ENCODE measurements around the gene CFAP100.

CFAP100 gene

DNA sequence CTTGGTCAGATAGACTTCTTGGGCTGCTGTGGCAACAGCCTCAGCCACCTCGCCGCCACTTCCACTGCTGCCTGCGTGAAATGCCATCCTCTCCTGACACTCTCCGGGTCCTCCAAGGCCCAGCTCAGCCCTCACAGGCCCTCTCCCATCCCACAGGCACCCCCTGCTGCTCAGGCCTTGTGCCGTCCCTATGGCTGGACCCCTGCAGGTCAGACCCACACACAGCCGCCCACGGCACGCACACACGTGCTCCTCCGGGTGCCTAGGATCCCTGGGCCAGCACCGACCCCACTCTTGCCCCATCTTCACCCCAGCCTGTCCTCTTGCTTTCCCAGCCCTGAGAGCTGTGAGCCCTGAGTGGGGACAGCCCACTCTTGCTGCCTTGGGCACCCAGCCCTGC is 19.7 kb downstream of the CFAP100 start:
- TF ChIP-seq GATA2 (IDR thresholded peaks at IDR 0.05; ENCODE audit: low read depth, low read length) (no peak), GATA3 (IDR thresholded peaks at IDR 0.05; ENCODE audit: low read depth, low read length) (no peak)

DNA sequence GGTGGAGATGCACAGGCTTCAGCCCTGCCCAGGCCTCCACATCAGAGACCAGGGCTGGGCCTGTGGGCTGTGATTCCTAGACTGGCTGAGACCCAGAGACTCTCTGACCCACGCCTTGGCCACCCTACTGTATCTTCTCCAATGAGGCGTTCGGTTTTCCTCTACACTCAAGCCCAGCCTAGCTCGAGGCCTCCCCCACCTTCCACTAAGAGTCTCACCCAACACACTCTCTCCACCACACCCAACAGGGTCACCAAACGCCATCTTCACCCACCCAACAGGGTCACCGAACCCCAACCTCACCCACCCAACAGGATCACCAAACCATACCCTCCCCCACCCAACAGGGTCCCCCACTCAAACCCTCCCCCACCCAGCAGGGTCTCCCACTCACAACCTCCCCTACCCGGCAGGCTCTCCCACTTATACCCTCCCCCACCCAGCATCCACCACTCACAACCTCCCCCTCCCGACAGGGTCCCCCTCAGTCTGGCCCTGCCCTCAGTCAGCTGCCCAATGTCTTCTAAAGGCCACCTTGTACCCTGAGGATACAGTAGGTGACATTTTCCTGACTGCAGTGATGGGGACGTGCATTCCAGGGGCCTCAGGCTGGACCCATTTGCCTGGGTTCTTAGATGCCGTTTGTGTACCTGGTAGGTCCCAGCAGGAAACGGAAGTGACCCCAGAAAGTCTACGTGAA is 20.4 kb downstream of the CFAP100 start:
- TF ChIP-seq GATA2 (IDR thresholded peaks at IDR 0.05; ENCODE audit: low read depth, low read length) (no peak), GATA3 (IDR thresholded peaks at IDR 0.05; ENCODE audit: low read depth, low read length) (no peak)

DNA sequence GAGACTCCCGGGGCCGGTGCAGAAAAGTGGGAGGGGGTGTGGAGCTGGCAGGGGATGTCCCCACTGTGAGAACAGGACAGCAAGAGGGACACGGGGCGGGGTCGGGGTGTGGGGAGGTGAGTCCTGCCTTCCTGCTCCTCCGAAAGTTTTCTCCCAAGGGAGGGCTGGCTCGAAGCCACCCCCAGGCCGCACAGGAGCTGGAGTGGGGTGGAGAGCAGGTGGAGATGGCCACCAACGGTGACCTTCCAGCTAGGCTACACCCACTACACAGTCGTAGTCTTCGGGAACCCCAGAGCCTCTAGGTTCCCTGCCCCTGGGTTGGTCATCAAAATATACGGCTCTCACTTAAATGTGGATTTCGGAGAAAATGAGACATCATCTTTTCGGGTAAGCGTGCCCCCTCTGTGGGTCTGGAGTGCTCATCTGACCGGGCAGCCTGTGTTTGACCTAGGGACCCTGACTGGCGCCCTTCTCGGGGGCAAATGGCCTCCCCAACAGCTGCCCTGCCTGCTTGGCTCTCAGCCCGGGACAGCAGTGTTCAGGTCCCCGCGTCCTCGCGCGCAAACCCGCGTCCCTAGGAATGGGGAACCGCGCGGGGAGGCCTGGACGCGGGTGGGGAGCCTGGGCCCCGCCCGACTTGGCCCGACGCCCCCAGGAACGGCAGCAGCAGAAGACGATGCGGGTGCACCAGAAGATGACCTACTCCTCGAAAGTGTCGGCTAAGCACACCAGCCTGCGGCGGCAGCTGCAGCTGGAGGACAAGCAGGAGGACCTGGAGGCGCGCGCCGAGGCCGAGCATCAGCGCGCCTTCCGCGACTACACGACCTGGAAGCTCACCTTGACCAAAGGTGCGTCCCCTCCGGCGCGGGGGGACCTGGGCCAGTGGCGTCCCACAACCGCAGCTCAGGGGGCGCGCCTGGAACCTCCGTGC is 21.2 kb downstream of the CFAP100 start:
- TF ChIP-seq GATA2 (IDR thresholded peaks at IDR 0.05; ENCODE audit: low read depth, low read length) (no peak), GATA3 (IDR thresholded peaks at IDR 0.05; ENCODE audit: low read depth, low read length) (no peak)

DNA sequence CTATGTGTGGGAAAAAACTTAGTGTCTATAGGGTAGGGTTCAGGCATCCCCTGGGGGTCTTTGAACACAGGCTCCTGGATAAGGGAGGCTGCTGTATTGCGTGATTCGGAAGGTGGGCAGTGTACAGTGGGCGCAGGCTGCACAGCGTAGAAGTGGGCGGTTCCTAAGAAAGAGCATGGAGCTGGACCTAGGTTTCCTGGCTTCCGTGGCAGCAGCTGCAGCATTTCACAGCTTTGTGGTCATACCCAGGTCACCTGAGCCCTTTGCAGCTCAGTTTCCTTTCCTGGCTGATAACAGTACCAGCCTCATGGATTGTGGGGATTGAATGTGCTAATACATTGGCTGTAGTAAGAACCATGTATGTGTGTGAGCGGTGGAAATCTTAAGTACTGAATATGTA is 22.2 kb downstream of the CFAP100 start:
- TF ChIP-seq GATA2 (IDR thresholded peaks at IDR 0.05; ENCODE audit: low read depth, low read length) = no peak
- TF ChIP-seq GATA3 (IDR thresholded peaks at IDR 0.05; ENCODE audit: low read depth, low read length) = no peak

DNA sequence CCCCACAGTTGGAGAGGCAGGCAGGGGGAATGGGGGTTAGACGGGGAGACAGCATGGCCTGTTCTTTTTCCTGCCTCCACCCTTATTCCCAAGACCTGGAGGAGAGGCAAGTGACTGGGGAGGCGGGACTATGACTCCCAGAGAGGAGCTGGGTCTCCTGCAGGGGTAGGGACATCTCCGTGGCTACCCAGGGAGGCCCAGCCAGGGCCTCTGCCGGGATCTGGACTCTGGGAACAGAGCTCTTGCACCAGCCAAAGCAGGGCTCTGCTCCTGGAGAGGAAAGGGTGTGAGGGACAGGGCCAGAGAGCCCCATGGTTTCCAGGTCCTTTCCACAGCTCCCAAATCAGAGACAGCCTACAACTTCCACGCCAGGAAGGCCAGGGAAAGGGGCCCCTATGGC is 22.8 kb downstream of the CFAP100 start:
- no peak for TF ChIP-seq GATA2 (IDR thresholded peaks at IDR 0.05; ENCODE audit: low read depth, low read length)
- no peak for TF ChIP-seq GATA3 (IDR thresholded peaks at IDR 0.05; ENCODE audit: low read depth, low read length)

DNA sequence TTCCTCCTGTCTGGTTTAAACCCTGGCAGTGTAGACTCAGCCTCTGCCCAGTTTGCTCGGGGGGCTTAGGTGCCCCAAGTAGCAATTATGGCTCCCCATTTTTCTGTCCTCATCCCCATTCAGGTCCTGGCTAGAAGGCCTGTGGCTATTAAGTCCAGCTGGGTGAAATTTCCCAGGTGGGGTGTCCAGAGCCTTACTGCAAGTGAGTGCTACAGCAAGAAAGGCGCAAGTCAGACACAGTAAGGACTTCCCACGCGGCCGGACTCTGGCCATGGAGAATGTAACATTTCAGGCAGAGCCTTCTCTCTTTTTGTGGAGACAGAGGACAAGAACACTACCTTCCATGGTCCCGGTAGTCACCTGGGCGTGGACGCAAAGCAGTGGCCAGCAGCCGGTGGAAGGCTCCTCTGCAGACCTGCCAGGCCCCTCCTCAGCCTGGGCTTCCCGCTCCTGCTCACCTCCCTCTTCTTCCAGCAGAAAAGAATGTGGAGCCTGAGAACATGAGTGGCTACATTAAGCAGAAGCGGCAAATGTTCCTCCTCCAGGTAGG is 23.3 kb downstream of the CFAP100 start:
- TF ChIP-seq GATA2 (IDR thresholded peaks at IDR 0.05; ENCODE audit: low read depth, low read length) = no peak
- TF ChIP-seq GATA3 (IDR thresholded peaks at IDR 0.05; ENCODE audit: low read depth, low read length) = no peak

DNA sequence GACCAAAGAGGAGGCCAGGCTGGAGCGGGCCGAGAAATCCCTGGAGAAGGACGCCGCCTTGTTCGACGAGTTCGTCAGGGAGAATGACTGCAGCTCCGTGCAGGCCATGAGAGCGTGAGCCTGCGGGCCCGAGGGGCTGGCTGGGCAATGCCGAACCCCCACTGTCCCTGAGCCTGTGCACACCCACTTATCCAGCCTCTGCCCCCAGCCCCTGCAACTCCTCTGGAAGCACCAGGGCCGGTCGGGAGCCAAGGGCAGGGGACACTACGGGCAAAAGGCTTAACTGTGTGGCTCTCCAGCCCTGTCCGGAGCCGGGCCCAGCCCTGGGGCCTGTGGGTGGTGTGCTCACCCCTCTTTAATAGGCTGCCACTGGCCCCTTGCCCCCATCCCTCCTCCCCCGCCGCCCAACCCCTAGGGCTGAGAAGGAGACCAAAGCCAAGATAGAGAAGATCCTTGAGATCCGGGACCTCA is 24.0 kb downstream of the CFAP100 start:
- TF ChIP-seq GATA3 (IDR thresholded peaks at IDR 0.05; ENCODE audit: low read depth, low read length) (no peak), GATA2 (IDR thresholded peaks at IDR 0.05; ENCODE audit: low read depth, low read length) (no peak)

DNA sequence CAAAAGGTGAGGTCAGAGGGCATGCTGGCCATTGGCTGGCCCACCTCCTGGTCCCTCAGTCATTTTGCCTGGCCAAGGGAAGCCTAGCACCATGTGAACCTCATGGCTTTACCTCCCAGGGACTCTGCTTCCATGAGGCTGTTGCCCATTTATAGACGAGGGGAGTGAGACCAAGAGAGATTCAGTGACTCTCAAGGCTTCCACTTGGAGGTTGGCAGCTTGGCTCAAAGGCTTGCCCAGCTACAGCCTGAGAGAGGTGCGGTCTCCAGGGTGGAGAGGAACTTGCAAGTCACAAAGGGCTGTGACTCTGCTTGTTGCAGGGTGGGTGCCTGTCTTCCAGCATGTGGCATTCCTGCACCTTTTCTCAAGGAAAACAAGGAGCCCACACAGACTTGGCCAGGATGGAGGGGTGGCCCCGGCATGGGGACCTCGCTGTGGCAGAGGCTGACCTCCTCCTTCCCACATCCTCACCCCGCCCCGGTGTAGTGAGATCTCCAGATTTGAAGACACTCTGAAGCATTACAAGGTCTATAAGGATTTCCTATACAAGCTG is 24.5 kb downstream of the CFAP100 start:
- TF ChIP-seq GATA2 (IDR thresholded peaks at IDR 0.05; ENCODE audit: low read depth, low read length) (no peak), GATA3 (IDR thresholded peaks at IDR 0.05; ENCODE audit: low read depth, low read length) (no peak)

DNA sequence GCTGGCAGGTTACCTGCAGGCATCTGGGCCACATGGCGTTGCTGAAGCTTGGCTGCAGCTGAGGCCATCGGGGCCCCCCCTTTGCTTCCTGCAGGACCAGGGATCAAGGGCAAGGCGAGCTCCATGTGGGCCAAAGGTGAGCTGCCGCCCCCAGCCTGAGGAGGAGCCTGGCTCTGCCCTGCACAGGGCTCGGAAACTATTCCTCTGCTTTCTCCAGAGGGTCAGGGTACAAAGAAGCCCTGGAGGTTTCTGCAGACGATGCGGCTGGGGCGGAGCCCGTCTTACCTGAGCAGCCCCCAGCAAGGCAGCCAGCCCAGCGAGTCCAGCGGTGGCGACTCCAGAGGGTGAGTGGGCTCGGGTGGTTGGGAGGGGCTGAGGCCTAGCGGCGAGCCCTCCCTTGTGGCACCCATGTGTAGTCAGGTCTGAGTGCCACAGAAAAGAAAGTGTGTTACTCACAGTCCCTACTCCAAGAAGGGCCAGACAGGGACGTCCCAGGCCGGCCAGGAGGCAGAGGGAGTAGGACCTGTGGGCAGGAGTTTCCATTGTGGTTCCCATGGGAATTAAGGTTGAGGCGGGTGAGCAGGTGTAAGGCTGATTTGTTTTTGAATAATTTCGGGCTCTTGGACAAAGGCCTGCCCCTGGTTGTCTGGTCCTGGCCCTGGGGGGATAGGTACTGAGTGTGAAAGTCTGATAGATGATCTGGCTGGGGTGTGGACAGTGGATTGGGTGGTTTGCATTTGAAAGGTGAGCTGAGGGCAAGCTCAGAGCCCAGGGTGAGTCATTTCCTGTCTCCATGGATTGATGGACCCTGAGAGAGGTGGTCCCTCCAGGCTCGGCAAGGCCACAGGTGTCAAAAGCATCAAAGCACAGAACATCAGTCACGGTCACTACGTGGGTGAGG is 25.4 kb downstream of the CFAP100 start:
- TF ChIP-seq GATA3 (IDR thresholded peaks at IDR 0.05; ENCODE audit: low read depth, low read length) (no peak), GATA2 (IDR thresholded peaks at IDR 0.05; ENCODE audit: low read depth, low read length) (no peak)

DNA sequence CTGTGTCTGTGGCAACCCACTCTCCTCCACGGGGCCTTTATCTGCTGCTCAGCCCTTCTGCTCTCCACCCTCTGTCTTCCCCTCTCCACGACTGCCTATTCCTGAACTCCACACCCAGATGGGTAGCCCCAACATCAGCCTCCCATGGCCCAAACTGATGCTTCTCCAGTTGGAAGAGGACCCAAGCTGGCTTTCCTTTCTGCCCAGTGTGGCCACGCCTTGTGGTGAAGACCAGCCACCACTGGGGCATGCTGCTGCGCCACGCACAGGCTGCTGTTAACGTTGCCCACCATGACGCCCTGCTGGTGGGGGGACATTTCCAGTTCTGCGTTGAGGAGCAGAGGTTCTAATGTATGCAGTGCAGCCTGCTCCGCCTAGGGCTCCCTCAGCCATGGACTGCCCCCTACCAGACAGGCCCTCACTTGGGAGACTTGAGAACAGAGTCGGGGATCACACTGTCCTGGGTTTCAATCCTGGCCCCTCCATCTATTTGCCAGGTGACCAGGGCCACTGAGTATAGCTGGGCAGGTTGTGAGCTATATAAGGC is 26.9 kb downstream of the CFAP100 start:
- TF ChIP-seq GATA3 (IDR thresholded peaks at IDR 0.05; ENCODE audit: low read depth, low read length) (no peak), GATA2 (IDR thresholded peaks at IDR 0.05; ENCODE audit: low read depth, low read length) (no peak)

DNA sequence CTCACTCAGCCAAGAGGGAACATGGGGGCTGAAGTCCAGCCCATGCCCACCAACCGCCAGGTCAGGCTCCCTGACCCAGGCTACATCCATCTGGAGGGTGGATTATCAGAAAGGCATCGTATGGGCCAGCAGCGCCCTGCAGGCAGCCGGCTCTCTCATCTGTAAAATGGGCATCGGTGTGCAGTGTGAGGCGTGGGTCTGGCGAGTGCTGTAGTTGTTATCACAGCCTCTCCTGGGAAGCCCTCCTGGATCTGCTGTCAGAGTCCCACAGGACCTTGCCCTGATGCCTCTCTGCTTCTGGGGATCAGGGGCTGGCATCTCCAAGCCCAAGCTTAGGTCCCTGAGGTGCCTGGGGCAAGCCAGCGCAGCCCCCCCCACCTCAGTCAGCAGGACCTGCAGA is 27.4 kb downstream of the CFAP100 start:
- TF ChIP-seq GATA3 (IDR thresholded peaks at IDR 0.05; ENCODE audit: low read depth, low read length) = no peak
- no peak for TF ChIP-seq GATA2 (IDR thresholded peaks at IDR 0.05; ENCODE audit: low read depth, low read length)

DNA sequence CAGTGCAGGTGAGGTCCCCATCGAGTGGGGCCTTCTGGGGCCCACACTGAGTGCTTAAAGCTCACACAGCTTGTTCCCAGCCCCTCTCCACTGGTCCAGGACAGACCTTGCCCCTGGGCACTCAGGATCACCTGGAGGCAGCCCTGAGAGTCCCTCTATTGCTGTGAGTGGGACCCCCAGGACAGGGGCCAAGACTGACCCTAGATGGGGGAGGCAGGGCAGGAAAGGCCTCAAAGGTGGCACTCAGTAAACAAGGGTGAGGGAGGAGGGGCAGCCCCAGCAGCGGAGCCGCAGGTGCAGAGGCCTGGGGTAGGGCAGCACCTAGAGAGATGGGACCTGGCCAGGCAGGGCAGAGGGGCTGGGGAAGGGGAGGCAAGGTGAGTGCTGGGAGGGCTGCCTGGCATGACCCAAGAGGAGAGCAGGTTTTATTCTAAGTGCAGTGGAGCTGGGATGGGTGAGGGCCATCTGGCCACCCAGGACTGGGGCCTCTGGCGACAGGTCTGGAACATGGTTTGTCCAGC is 27.9 kb downstream of the CFAP100 start:
- TF ChIP-seq GATA3 (IDR thresholded peaks at IDR 0.05; ENCODE audit: low read depth, low read length) (no peak), GATA2 (IDR thresholded peaks at IDR 0.05; ENCODE audit: low read depth, low read length) (no peak)
